ENCODE measurements around the gene IFNB1. TPM values are rescaled to one million over a fixed set of nuclear protein-coding genes. Genes with fewer than 3 reads are reported as not detected.

Gene IFNB1
- not detected for total RNA-seq
- long read RNA-seq, result 0 reads

DNA sequence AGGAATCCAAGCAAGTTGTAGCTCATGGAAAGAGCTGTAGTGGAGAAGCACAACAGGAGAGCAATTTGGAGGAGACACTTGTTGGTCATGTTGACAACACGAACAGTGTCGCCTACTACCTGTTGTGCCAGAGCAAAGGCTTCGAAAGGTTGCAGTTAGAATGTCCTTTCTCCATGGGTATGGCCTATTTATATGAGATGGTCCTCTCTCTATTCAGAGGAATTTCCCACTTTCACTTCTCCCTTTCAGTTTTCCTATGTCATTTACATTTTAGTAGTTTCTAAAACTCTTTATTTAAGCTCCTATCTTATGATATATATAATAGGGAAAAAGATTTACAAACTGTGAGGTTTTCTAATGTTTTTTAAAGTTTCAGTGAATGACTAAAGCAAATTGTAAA, at the start of gene IFNB1:
Gene IFNB1 (minus strand): TSS at position 162 of the 400 bp plus-strand sequence. CDS start 73 bp downstream, at position 89.
- ATAC-seq (no peak), DNase-seq (no peak)
- intact Hi-C loops (cut with DNase I), result no loop called here

- DNase-seq, result no peak
- intact Hi-C loops (cut with DNase I), result no loop called here
- ATAC-seq, result no peak
These were observed 44.0 kb upstream of the IFNB1 start for GRCh38 chr9:21121595-21122251.

GRCh38 chr9:21121079-21121478, 43.3 kb upstream of the IFNB1 start:
- no peak for DNase-seq

DNA sequence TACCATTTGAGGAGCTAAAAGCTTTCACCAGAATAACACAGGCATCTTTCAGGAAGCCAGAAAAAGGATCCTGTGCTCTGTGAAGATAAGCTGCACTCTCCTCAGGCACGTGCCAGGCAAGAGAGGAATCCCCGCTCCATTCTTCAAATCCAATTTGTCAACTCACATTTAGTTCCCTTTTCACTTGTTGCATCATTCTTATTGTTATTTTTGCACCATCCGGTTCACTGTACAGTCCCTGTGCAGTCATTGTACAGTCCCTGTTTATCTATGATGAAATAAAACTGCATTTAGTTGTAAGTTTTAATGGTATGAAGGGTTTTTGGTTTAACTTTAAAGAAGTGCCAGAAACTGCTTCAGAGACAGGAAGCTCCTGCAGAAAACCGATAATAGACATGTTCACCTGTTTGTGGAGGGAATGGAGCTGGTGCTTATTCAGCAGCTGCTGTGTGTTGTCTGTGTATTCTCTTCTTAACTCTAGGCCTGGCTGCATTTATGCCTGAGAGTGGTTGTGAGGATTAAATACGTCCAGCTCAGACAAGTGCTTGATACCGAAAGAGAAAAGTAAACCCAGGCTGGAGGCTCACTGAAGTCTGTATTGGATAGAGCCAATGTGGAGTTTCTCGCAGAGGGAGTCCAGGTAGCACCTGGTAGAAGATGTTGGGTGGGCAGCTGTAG, 41.5 kb upstream of the IFNB1 start:
- no peak for DNase-seq
- intact Hi-C loops (cut with DNase I), result loop anchor here in 1 of 2 donors (10.0 kb wide), 2 partner anchors 234 to 764 kb away; no protein-coding TSS in a partner anchor
- peak in 1 of 2 donors; percentile 38 for ATAC-seq

More at GRCh38 chr9:21121079-21121478, 43.3 kb upstream of the IFNB1 start:
- intact Hi-C loops (cut with DNase I), result no loop called here
- no peak for ATAC-seq

GRCh38 chr9:21114311-21114710, 36.6 kb upstream of the IFNB1 start:
- intact Hi-C loops (cut with DNase I), result loop anchor here (5.0 to 10.0 kb wide), 3 partner anchors 230 to 1187 kb away; no protein-coding TSS in a partner anchor
- ATAC-seq (no peak), DNase-seq (no peak)

DNA sequence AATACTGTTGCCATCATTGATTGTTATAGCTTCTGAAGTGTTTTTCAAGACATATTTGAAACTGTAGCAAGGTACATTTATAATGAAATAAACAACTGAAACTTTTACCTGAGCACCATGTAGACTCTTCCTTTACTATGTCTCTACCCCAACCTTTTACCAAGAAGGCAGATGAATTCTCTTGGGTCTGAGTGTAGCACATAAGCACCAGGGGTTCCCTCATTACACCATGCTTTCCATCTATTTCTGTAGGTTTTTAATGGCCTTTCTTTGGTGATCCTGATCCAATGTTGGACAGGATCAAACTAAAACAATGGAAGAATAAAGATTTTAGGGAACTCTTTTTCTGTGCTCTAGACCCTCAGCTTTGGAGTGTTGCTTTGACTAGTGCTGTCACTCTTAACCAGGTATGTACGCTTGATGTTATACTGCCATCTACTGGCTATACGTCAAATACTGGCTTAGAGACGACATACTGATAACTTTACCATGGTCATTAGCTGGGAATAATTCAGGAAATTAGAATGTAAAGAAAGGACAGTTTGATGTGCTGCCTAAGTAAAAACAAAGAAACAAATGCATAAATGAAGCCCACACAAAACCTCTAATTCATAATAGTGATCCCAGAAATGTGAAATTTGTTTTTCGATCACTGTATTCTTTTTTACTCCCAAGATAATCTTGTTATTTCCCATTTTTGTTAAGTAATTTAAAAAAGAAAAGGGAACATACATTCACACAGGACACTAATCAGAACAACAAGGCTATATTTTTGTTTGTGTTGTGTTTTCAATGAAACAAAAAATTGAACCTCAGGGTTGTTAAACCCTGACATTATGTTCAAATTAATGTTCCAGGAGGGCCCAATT, 33.2 kb upstream of the IFNB1 start:
- intact Hi-C loops (cut with DNase I), result loop anchor here (5.0 to 10.0 kb wide), 3 partner anchors 226 to 1184 kb away; no protein-coding TSS in a partner anchor
- DNase-seq (no peak), ATAC-seq (peak; percentile 85 to 92)

DNA sequence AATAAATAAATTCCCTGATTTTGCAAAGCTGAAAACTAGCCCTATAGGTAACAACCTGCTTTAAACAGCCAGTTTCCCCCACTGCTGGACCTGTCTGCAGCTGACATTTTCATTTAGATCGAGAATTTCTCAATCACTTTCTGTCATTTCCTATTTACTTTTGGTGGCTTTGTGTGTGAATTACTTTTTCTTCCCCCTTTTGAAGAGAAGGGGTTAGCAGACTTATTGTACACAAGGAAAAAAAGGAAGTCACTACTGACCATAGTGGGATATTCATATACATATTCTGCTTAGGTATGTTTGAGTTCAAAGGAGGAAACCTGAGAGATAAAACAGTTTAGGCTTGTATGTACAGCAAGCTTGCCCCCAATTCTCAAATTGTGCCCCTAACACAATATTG, 27.0 kb upstream of the IFNB1 start:
- no peak for ATAC-seq
- intact Hi-C loops (cut with DNase I), result loop anchor here in 1 of 2 donors (10.0 kb wide), 2 partner anchors 80 to 140 kb away; no protein-coding TSS in a partner anchor
- no peak for DNase-seq

DNA sequence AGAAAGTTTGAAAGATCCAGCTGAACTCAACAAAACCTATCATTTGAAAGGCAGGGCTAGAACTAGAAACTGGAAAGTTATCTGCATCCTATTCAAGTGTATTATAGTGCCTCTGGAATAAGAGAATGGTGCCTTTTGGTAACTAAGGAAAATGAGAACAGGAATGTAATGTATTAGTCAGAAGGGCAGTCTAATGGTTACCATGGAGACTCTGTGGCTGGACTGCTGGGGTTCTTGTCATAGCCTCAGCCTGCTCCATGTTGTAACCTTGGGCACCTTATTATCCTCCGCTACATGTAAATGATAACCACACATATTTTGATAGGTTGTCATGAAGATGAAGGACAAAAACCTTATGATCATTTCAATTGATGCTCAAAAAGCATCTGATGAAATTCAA, 24.6 kb upstream of the IFNB1 start:
- intact Hi-C loops (cut with DNase I), result loop anchor here in 1 of 2 donors (10.0 kb wide), 2 partner anchors 78 to 138 kb away; no protein-coding TSS in a partner anchor

DNA sequence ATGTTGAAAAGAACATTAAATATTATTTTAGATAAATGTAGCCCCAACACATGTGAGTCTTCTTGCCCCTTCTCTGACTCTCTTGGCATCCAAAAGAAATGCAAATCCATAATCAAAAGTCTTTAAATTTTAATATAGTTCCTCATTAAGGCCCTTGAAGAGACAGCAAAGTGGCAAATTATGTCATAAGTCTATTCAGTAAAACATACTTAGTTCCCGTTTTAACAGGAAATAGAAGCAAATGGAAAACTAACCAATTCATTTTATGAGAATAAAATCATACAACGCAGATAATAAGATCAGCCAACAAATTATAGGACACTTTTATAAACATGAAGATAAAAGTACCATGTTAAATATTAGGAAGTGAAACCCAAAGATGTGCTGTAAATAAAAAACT, 20.1 kb upstream of the IFNB1 start:
- intact Hi-C loops (cut with DNase I), result no loop called here
- DNase-seq (no peak), ATAC-seq (no peak)

More for the DNA sequence above, 24.6 kb upstream of the IFNB1 start:
- ATAC-seq (no peak), DNase-seq (no peak)

GRCh38 chr9:21096901-21097255, 19.1 kb upstream of the IFNB1 start:
- intact Hi-C loops (cut with DNase I), result no loop called here
- peak; percentile 45 to 53 for ATAC-seq
- no peak for DNase-seq

GRCh38 chr9:21096172-21096900, 18.6 kb upstream of the IFNB1 start:
- ATAC-seq (peak; percentile 87 to 91), DNase-seq (no peak)
- intact Hi-C loops (cut with DNase I), result no loop called here

GRCh38 chr9:21095561-21095960, 17.8 kb upstream of the IFNB1 start:
- ATAC-seq (no peak), DNase-seq (no peak)
- intact Hi-C loops (cut with DNase I), result no loop called here

- intact Hi-C loops (cut with DNase I), result no loop called here
- DNase-seq (no peak), ATAC-seq (no peak)
These were observed 8.8 kb upstream of the IFNB1 start for GRCh38 chr9:21086538-21086937.

DNA sequence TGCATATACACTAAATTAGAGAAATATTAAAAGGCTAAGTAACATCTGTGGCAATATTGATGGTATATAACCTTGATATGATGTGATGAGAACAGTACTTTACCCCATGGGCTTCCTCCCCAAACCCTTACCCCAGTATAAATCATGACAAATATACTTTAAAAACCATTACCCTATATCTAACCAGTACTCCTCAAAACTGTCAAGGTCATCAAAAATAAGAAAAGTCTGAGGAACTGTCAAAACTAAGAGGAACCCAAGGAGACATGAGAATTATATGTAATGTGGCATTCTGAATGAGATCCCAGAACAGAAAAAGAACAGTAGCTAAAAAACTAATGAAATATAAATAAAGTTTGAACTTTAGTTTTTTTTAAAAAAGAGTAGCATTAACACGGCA, 7.3 kb upstream of the IFNB1 start:
- intact Hi-C loops (cut with DNase I), result no loop called here
- ATAC-seq, result no peak
- no peak for DNase-seq

DNA sequence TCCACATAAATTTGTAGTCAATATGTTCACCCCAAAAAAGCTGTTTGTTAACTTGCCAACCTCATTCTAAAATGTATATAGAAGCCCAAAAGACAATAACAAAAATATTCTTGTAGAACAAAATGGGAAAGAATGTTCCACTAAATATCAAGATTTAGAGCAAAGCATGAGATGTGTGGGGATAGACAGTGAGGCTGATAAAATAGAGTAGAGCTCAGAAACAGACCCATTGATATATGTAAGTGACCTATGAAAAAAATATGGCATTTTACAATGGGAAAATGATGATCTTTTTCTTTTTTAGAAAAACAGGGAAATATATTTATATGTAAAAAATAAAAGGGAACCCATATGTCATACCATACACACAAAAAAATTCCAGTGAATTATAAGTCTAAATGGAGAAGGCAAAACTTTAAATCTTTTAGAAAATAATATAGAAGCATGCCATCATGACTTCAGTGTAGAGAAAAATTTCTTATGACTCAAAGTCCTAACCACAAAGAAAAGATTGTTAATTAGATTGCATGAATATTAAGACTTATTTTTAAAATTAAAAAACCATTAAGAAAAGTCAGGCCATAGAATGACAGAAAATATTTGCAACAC, 6.6 kb upstream of the IFNB1 start:
- no peak for DNase-seq
- ATAC-seq, result no peak
- intact Hi-C loops (cut with DNase I), result no loop called here

- ATAC-seq (no peak), DNase-seq (no peak)
- intact Hi-C loops (cut with DNase I), result no loop called here
These were observed 4.9 kb upstream of the IFNB1 start for GRCh38 chr9:21082671-21083070.

DNA sequence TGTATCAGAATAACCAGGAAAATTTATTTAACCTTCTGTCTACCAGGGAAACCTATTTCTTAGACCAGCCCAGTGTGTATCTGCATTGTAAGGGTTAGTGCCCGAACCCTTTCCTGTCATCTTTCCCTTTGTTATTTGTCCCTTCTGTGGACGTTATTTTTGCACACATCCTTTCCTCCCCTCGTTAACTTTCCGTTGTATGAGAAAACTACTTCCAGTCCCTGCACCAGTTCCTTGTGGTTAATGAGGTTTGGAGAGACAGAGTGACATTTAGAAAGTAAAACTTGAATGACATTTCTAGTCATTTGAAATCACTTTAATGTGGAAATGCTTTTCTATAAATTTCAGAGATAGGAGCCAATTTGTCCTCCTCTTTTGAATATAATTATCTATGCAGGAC, 4.3 kb upstream of the IFNB1 start:
- ATAC-seq (no peak), DNase-seq (no peak)
- intact Hi-C loops (cut with DNase I), result no loop called here

DNA sequence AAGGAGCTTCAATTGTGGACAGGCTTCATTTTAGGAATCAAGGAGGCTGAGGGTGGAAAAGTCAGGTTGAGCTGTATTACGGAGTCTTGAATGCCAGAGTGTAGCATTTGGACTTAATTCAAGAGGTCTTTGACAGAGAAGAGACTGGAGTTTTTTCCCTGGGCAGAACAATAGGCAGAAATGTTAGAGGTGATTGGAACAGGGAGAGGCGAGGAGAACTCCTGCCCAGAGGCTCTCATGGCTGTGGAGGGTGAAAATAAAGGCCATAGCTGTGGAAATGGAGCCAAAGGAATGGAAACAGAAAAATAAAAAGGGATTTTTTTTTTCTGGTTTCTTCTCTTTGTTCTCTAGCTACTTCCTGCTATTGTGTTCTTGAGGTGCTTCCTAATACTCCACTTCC, 3.7 kb upstream of the IFNB1 start:
- intact Hi-C loops (cut with DNase I), result no loop called here
- ATAC-seq, result no peak
- no peak for DNase-seq

GRCh38 chr9:21080793-21081192, 3.1 kb upstream of the IFNB1 start:
- DNase-seq (no peak), ATAC-seq (no peak)
- intact Hi-C loops (cut with DNase I), result no loop called here

Data from left cardiac atrium (tissue), 4 donors.